ENCODE measurements around the gene TMEM132A. TPM values are rescaled to one million over a fixed set of nuclear protein-coding genes. Genes with fewer than 3 reads are reported as not detected.

Gene TMEM132A
- total and polyA plus RNA-seq, 2 of the 13 experiments (the other 11 are each of a cell fraction or from before 2014, with no cell fraction given): 11.1 to 32.9 TPM

- TF ChIP-seq TBX2 (CRISPR knock-in tag; IDR thresholded peaks at IDR 0.05; ENCODE audit: borderline replicate concordance) (peak; percentile 70), FOXJ3 (CRISPR knock-in tag; IDR thresholded peaks at IDR 0.05; ENCODE audit: borderline replicate concordance) (no peak), ZNF547 (CRISPR knock-in tag; IDR thresholded peaks at IDR 0.05) (peak; percentile 77), POLR2G (IDR thresholded peaks at IDR 0.05; ENCODE audit: low read depth, low read length) (0 out of 2 replicates have a peak, but pooled peaks have one; percentile 32), ZNF317 (CRISPR knock-in tag; IDR thresholded peaks at IDR 0.05) (no peak), HDAC6 (IDR thresholded peaks at IDR 0.05; ENCODE audit: low read depth, low read length) (no peak), ZNF740 (CRISPR knock-in tag; IDR thresholded peaks at IDR 0.05) (no peak), SMAD1 (CRISPR knock-in tag; IDR thresholded peaks at IDR 0.05; ENCODE audit: borderline replicate concordance, low read depth) (no peak), RBFOX2 (IDR thresholded peaks at IDR 0.05; ENCODE audit: low read depth, low read length) (peak; percentile 51; the same call in 1 of the 2 replicates), TCF12 (IDR thresholded peaks at IDR 0.05) (no peak), TCF12 (CRISPR knock-in tag; IDR thresholded peaks at IDR 0.05) (no peak), ZBTB14 (CRISPR knock-in tag; IDR thresholded peaks at IDR 0.05) (0 out of 2 replicates have a peak, but pooled peaks have one; percentile 31), ASH2L (IDR thresholded peaks at IDR 0.05; ENCODE audit: insufficient read length, low read depth, low read length) (peak; percentile 52), ZNF224 (CRISPR knock-in tag; IDR thresholded peaks at IDR 0.05) (0 out of 2 replicates have a peak, but pooled peaks have one; percentile 35), HMGXB3 (CRISPR knock-in tag; IDR thresholded peaks at IDR 0.05; ENCODE audit: borderline replicate concordance) (no peak), EZH2 (conservative IDR thresholded peaks at IDR 0.05; ENCODE audit: low read depth, low read length) (no peak), CREBL2 (CRISPR knock-in tag; IDR thresholded peaks at IDR 0.05; ENCODE audit: borderline replicate concordance) (peak; percentile 69), ZNF138 (CRISPR knock-in tag; IDR thresholded peaks at IDR 0.05; ENCODE audit: low read depth) (0 out of 2 replicates have a peak, but pooled peaks have one; percentile 77), ZNF792 (CRISPR knock-in tag; IDR thresholded peaks at IDR 0.05) (no peak), NBN (conservative IDR thresholded peaks at IDR 0.05) (no peak), NFE2L1 (CRISPR knock-in tag; IDR thresholded peaks at IDR 0.05; ENCODE audit: borderline replicate concordance) (0 out of 2 replicates have a peak, but pooled peaks have one; percentile 17), PHF8 (CRISPR knock-in tag; IDR thresholded peaks at IDR 0.05) (no peak)
These were observed 10.2 kb upstream of the TMEM132A start, which contains the start of gene TMEM109 (continued) for GRCh38 chr11:60913793-60914632.
